ENCODE measurements around the gene PARP2. TPM values are rescaled to one million over a fixed set of nuclear protein-coding genes. Genes with fewer than 3 reads are reported as not detected.

The PARP2 gene
- total and polyA plus RNA-seq, 9 of the 15 experiments (the other 6 are each of a cell fraction or from before 2014, with no cell fraction given), result 19.7 to 50.5 (median 29.9) TPM

GRCh38 chr14:20305265-20306078, 38.0 kb upstream of the PARP2 start, which contains the start of gene TTC5 (continued):
- TF ChIP-seq ZNF311 (CRISPR knock-in tag; IDR thresholded peaks at IDR 0.05) (no peak), U2AF2 (optimal IDR thresholded peaks at IDR 0.05; ENCODE audit: low read depth, low read length) (no peak), ZNF644 (tag; IDR thresholded peaks at IDR 0.05; ENCODE audit: low read depth) (no peak), SRF (CRISPR knock-in tag; IDR thresholded peaks at IDR 0.05) (no peak), MLX (CRISPR knock-in tag; conservative IDR thresholded peaks at IDR 0.05) (no peak), MEF2A (IDR thresholded peaks at IDR 0.05; ENCODE audit: control insufficient read depth, low read depth, low read length) (0 out of 2 replicates have a peak, but pooled peaks have one; percentile 16), CBX1 (IDR thresholded peaks at IDR 0.05; ENCODE audit: low read depth) (no peak), ARID2 (IDR thresholded peaks at IDR 0.05) (no peak), SIRT6 (IDR thresholded peaks at IDR 0.05; ENCODE audit: low read depth, low read length) (no peak), MTA3 (IDR thresholded peaks at IDR 0.05; ENCODE audit: borderline replicate concordance) (0 out of 2 replicates have a peak, but pooled peaks have one; percentile 36), ESRRA (IDR thresholded peaks at IDR 0.05; ENCODE audit: borderline replicate concordance, low read depth) (peak; percentile 68; the same call in 1 of the 2 replicates), SRSF9 (IDR thresholded peaks at IDR 0.05; ENCODE audit: borderline replicate concordance, low read depth, low read length) (no peak), NFE2L1 (tag; IDR thresholded peaks at IDR 0.05; ENCODE audit: borderline replicate concordance, low read depth) (no peak), FOXO4 (CRISPR knock-in tag; IDR thresholded peaks at IDR 0.05) (no peak), COPS2 (conservative IDR thresholded peaks at IDR 0.05) (no peak), GABPB1 (CRISPR knock-in tag; IDR thresholded peaks at IDR 0.05) (0 out of 2 replicates have a peak, but pooled peaks have one; percentile 21), RERE (CRISPR knock-in tag; IDR thresholded peaks at IDR 0.05; ENCODE audit: borderline replicate concordance) (no peak), GATA2 (CRISPR knock-in tag; IDR thresholded peaks at IDR 0.05) (no peak), ASH1L (IDR thresholded peaks at IDR 0.05; ENCODE audit: borderline replicate concordance, low read depth, partially characterized antibody) (no peak), CXXC5 (CRISPR knock-in tag; IDR thresholded peaks at IDR 0.05) (peak; percentile 68; the same call in 1 of the 2 replicates)

All from K562 (cell line).